Breast epithelium (tissue), 3 donors: ENCODE data around the gene ZNF547.

ENCODE experiments used
- CTCF ChIP-seq, 3 donors: fragments of 450-650 bp; IDR thresholded peaks; one replicate each; pipeline ENCODE4 v1.5.1; 2016 to 2017; ENCODE audit warnings: antibody characterized with exemption in 3 of 3, mild to moderate bottlenecking in 3 of 3, moderate library complexity in 3 of 3
- POLR2A ChIP-seq: fragments of 450-650 bp; IDR thresholded peaks from one replicate; pipeline ENCODE4 v1.6.1; 2016; ENCODE audit warnings: antibody characterized with exemption, mild to moderate bottlenecking, moderate library complexity

DNA sequence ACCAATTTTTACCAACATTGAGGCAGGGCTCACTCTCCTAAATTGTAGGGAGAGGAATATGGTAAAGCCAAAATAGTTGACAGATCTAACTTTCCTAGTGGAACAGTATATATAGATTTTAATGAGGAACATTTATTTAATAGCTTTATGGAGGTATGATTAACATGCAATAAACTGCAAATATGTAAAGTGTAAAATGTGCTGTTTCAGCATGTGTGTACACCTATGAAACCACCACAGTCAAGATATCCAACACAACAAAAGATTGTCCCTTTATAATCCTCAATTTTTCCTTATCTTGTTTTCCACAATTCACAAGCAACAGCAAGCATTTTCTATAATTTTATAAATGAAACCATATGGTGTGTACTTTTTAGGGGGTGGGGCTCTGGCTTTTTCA, 4.1 kb upstream of the ZNF547 start:
- TF ChIP-seq CTCF (IDR thresholded peaks at IDR 0.05) (no peak), POLR2A (no peak)
